ENCODE measurements around the gene UBE2L3.
"Not testable (repeated sequence)": the region's sequence is repeated elsewhere in the genome, so short reads cannot be mapped to it uniquely, and the experiment has no call there.

Gene UBE2L3

GRCh38 chr22:21567456-21568346, at the start of gene UBE2L3:
Gene UBE2L3, plus strand, starts transcription at chr22:21567714. Its CDS starts 31 bp downstream, at chr22:21567745.
- DNase-seq, result peak; percentile 85

- DNase-seq, result not testable (repeated sequence)
Measured at GRCh38 chr22:21526705-21527500, 40.6 kb upstream of the UBE2L3 start.

GRCh38 chr22:21531525-21531924, 36.0 kb upstream of the UBE2L3 start:
- DNase-seq, result not testable (repeated sequence)

GRCh38 chr22:21532863-21533648, 34.5 kb upstream of the UBE2L3 start:
- DNase-seq, result not testable (repeated sequence)

GRCh38 chr22:21539862-21540261, 27.7 kb upstream of the UBE2L3 start:
- not testable (repeated sequence) for DNase-seq

- not testable (repeated sequence) for DNase-seq
Measured at GRCh38 chr22:21544432-21545322, 22.8 kb upstream of the UBE2L3 start.

- DNase-seq, result not testable (repeated sequence)
Measured at GRCh38 chr22:21549558-21549957, 18.0 kb upstream of the UBE2L3 start.

GRCh38 chr22:21550008-21550677, 17.4 kb upstream of the UBE2L3 start:
- not testable (repeated sequence) for DNase-seq

- DNase-seq, result not testable (repeated sequence)
Measured at GRCh38 chr22:21550678-21551047, 16.9 kb upstream of the UBE2L3 start.

GRCh38 chr22:21551361-21551760, 16.2 kb upstream of the UBE2L3 start, which contains the start of gene RIMBP3C:
Gene RIMBP3C, minus strand, starts transcription at chr22:21551461. Its CDS starts 485 bp downstream, at chr22:21550976.
- not testable (repeated sequence) for DNase-seq

- not testable (repeated sequence) for DNase-seq
Measured at GRCh38 chr22:21559345-21560125, 8.0 kb upstream of the UBE2L3 start.

- DNase-seq, result not testable (repeated sequence)
Measured at GRCh38 chr22:21560657-21561056, 6.9 kb upstream of the UBE2L3 start.

GRCh38 chr22:21563912-21564311, 3.6 kb upstream of the UBE2L3 start:
- no peak for DNase-seq

GRCh38 chr22:21564411-21564810, 3.1 kb upstream of the UBE2L3 start:
- DNase-seq, result no peak

GRCh38 chr22:21568347-21569075, 997 bp downstream of the UBE2L3 start:
- DNase-seq, result peak; percentile 40

GRCh38 chr22:21569076-21569427, 1.5 kb downstream of the UBE2L3 start:
- DNase-seq, result not testable (repeated sequence)

GRCh38 chr22:21569459-21570170, 2.1 kb downstream of the UBE2L3 start:
- no peak for DNase-seq

GRCh38 chr22:21570398-21570797, 2.9 kb downstream of the UBE2L3 start:
- DNase-seq, result no peak

GRCh38 chr22:21571679-21572078, 4.2 kb downstream of the UBE2L3 start:
- DNase-seq, result no peak

All from NCI-H82 (cell line).